HG03469 (cell line): ENCODE results near the gene HAAO.

Source experiments
- ATAC-seq: cut with Tn5 transposase; IDR thresholded peaks from one replicate; pipeline ENCODE4 v1.9.1; 2021; ENCODE audit warnings: mild to moderate bottlenecking, moderate library complexity, moderate number of reproducible peaks; ENCODE audit not compliant: unreplicated experiment

HAAO gene

GRCh38 chr2:42794271-42795046 is 2.1 kb upstream of the HAAO start:
- ATAC-seq: no peak

GRCh38 chr2:42793334-42794270 is 1.2 kb upstream of the HAAO start:
- no peak for ATAC-seq

GRCh38 chr2:42792087-42792582 is 248 bp downstream of the HAAO start:
- no peak for ATAC-seq

- no peak for ATAC-seq
Observed at GRCh38 chr2:42791606-42792005, 777 bp downstream of the HAAO start.

GRCh38 chr2:42789751-42790150 is 2.6 kb downstream of the HAAO start:
- ATAC-seq: no peak

GRCh38 chr2:42788882-42789281 is 3.5 kb downstream of the HAAO start:
- no peak for ATAC-seq

GRCh38 chr2:42788478-42788793 is 3.9 kb downstream of the HAAO start:
- no peak for ATAC-seq

GRCh38 chr2:42787788-42788477 is 4.5 kb downstream of the HAAO start:
- ATAC-seq: no peak

- no peak for ATAC-seq
Observed at GRCh38 chr2:42787424-42787787, 5.0 kb downstream of the HAAO start.

GRCh38 chr2:42786561-42787345 is 5.6 kb downstream of the HAAO start:
- ATAC-seq: no peak

GRCh38 chr2:42784204-42784880 is 8.0 kb downstream of the HAAO start:
- no peak for ATAC-seq

- ATAC-seq: no peak
Observed at GRCh38 chr2:42783511-42783910, 8.9 kb downstream of the HAAO start.

GRCh38 chr2:42781181-42781580 is 11.2 kb downstream of the HAAO start:
- ATAC-seq: no peak

GRCh38 chr2:42777883-42778805 is 14.2 kb downstream of the HAAO start:
- ATAC-seq: no peak

GRCh38 chr2:42775810-42776209 is 16.6 kb downstream of the HAAO start:
- ATAC-seq: no peak

GRCh38 chr2:42775186-42775585 is 17.2 kb downstream of the HAAO start:
- ATAC-seq: no peak

- no peak for ATAC-seq
Observed at GRCh38 chr2:42771546-42772153, 20.7 kb downstream of the HAAO start.

- ATAC-seq: peak; percentile 54
Observed at GRCh38 chr2:42770288-42771131, 21.9 kb downstream of the HAAO start.
